Gastroesophageal sphincter (tissue), 4 donors: ENCODE measurements around the gene LONP2. TPM values are rescaled to one million over a fixed set of nuclear protein-coding genes. Genes with fewer than 3 reads are reported as not detected.
A peak's percentile ranks its signal among the peaks of the same experiment; 100 is the strongest.

Source experiments
- ATAC-seq: fragments of 150-250 bp; one replicate; pipeline ENCODE4 v1.9.1; 2016; ENCODE audit warnings: mild to moderate bottlenecking, moderate library complexity
- H3K27ac ChIP-seq, 4 donors: fragments of 200-600 bp; sonication (generic) in 3 of 4; 1 replicate in 3 of 4; 2 replicates in 1 of 4; pipeline ENCODE4 v1.5.1; 2016 to 2019
- H3K27me3 ChIP-seq: fragments of 200-600 bp; sonication (generic); one replicate; pipeline ENCODE4 v1.5.1; 2019
- H3K36me3 ChIP-seq, 2 donors: fragments of 200-600 bp; sonication (generic); one replicate each; pipeline ENCODE4 v1.5.1; 2019; ENCODE audit warnings: control low read depth in 1 of 2
- H3K4me1 ChIP-seq, 3 donors: fragments of 200-600 bp; sonication (generic); 1 replicate in 2 of 3; 2 replicates in 1 of 3; pipeline ENCODE4 v1.5.1; 2016 to 2019; ENCODE audit warnings: control low read depth in 2 of 3
- H3K4me3 ChIP-seq, 2 donors: fragments of 200-600 bp; sonication (generic); one replicate each; pipeline ENCODE4 v1.5.1; 2019; ENCODE audit warnings: mild to moderate bottlenecking in 1 of 2, moderate library complexity in 1 of 2
- H3K9me3 ChIP-seq, 3 donors: fragments of 200-600 bp; sonication (generic); one replicate each; pipeline ENCODE4 v1.5.1; 2017 to 2019; ENCODE audit warnings: control low read depth in 2 of 3
- EP300 ChIP-seq: sonication (generic); formaldehyde crosslinking; IDR thresholded peaks from one replicate; pipeline ENCODE4 v1.6.1; 2017; ENCODE audit warnings: antibody characterized with exemption, mild to moderate bottlenecking
- POLR2A ChIP-seq, 2 donors: fragments of 450-650 bp; IDR thresholded peaks; one replicate each; pipeline ENCODE4 v1.6.1; 2017; ENCODE audit warnings: antibody characterized with exemption in 2 of 2, mild to moderate bottlenecking in 2 of 2, moderate library complexity in 1 of 2
- POLR2AphosphoS5 ChIP-seq: sonication (generic); formaldehyde crosslinking; IDR thresholded peaks from one replicate; pipeline ENCODE4 v1.6.1; 2017; ENCODE audit warnings: antibody characterized with exemption
- WGBS, 2 donors: methylation state at CpG; one replicate each; pipeline ENCODE4 v1.1.5; 2018; ENCODE audit warnings: low coverage in 1 of 2; 5-methylcytosine and 5-hydroxymethylcytosine counted together
- total RNA-seq, 4 donors: library from RNA; depleted of rRNA; stranded (reverse); fragments of >200 nt; gene quantifications; one replicate each; pipeline ENCODE4 v1.1.0, GENCODE V29; 2016
- TF ChIP-seq, protein P1 (sequence below), 4 experiments: fragments of 200-600 bp in 2 of 4; fragments of 450-650 bp in 2 of 4; sonication (generic) in 1 of 4; IDR thresholded peaks; one replicate each; pipeline ENCODE4 v1.5.1; 2017 to 2019; ENCODE audit warnings: antibody characterized with exemption in 4 of 4, mild to moderate bottlenecking in 2 of 4, moderate library complexity in 2 of 4

LONP2 gene
- total RNA-seq, 4 donors from 2014 or later = 61.5 to 83.7 (median 72.3) TPM

DNA sequence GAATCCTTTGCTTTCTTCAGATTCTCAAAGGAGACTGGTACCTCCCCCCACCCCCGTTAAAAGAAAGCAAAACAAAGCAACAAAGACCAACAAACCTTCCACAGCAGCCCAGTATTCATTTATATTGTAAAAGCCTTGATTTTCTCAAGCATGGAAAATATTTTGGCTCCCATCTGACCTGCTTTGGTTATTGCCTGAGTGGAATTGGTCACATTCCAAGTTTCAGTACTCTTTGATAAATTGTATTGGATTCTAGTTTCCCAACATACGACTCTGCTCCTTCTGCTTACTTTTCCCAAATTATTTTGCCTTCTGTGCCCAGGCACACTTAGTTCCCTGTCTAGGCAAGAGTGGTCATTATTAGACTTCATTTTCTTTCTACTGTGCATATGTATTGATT is 2.0 kb downstream of the LONP2 start:
- Histone ChIP-seq H3K27ac (peak overlapping the region in 1 of 4 donors; percentile 90), H3K9me3 (no peaks in the 10 kb centered on the region), H3K4me1 (peaks cover 5 to 58% (median 21%) of the 10 kb centered on the region in 3 donors), H3K27me3 (no peaks in the 10 kb centered on the region), H3K36me3 (no peaks in the 10 kb centered on the region), H3K4me3 (peak overlapping the region in 1 of 2 donors; percentile 95)
- WGBS, 2 donors = 20 to 36% methylated on average over 2 of the region's 2 CpGs
- TF ChIP-seq POLR2AphosphoS5 (peak; percentile 9), POLR2A (IDR thresholded peaks at IDR 0.05) (no peak)
- TF ChIP-seq, protein P1, sequence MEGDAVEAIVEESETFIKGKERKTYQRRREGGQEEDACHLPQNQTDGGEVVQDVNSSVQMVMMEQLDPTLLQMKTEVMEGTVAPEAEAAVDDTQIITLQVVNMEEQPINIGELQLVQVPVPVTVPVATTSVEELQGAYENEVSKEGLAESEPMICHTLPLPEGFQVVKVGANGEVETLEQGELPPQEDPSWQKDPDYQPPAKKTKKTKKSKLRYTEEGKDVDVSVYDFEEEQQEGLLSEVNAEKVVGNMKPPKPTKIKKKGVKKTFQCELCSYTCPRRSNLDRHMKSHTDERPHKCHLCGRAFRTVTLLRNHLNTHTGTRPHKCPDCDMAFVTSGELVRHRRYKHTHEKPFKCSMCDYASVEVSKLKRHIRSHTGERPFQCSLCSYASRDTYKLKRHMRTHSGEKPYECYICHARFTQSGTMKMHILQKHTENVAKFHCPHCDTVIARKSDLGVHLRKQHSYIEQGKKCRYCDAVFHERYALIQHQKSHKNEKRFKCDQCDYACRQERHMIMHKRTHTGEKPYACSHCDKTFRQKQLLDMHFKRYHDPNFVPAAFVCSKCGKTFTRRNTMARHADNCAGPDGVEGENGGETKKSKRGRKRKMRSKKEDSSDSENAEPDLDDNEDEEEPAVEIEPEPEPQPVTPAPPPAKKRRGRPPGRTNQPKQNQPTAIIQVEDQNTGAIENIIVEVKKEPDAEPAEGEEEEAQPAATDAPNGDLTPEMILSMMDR (IDR thresholded peaks at IDR 0.05) = no peak
- ATAC-seq = no peak

DNA sequence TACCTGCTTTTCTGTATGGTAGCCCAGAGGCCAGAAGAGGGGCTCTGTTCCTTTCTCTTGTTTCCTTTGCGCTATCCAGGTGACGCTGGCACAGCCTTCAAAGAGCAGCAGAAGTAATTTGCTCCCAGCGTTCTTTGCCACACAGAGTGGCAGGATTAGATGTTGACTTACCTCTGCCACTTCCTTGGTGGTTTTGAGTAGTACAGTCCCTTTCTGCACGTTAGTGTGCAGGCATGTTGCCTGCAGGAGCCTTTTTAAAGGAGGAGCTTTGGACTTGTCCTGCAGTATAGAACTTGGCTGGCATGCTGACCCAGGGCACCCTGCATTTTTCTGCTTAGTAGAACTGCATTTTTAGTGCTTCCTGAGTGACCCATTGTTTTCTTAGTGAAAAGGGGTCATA is 3.2 kb downstream of the LONP2 start, which contains the start of gene ABCC11:
Gene ABCC11 (minus strand): TSS at position 229 of the 400 bp plus-strand sequence. CDS start 15,618 bp downstream, outside the sequence.
- TF ChIP-seq POLR2AphosphoS5 = no peak
- TF ChIP-seq EP300 = no peak
- TF ChIP-seq POLR2A (IDR thresholded peaks at IDR 0.05) = no peak
- TF ChIP-seq, protein P1 (IDR thresholded peaks at IDR 0.05) = no peak
- H3K27me3 ChIP-seq = no peaks in the 10 kb centered on the region
- H3K36me3 ChIP-seq = peaks cover 0 to 4% of the 10 kb centered on the region in 2 donors
- no peaks in the 10 kb centered on the region for H3K9me3 ChIP-seq
- H3K4me3 ChIP-seq = no peak within 1 kb of the TSS
- no peak for ATAC-seq
- 44 to 45% methylated on average over 4 of the region's 4 CpGs for WGBS, 2 donors
- no peak within 1 kb of the TSS for H3K27ac ChIP-seq
- peaks cover 5 to 69% (median 21%) of the 10 kb centered on the region in 3 donors for H3K4me1 ChIP-seq

DNA sequence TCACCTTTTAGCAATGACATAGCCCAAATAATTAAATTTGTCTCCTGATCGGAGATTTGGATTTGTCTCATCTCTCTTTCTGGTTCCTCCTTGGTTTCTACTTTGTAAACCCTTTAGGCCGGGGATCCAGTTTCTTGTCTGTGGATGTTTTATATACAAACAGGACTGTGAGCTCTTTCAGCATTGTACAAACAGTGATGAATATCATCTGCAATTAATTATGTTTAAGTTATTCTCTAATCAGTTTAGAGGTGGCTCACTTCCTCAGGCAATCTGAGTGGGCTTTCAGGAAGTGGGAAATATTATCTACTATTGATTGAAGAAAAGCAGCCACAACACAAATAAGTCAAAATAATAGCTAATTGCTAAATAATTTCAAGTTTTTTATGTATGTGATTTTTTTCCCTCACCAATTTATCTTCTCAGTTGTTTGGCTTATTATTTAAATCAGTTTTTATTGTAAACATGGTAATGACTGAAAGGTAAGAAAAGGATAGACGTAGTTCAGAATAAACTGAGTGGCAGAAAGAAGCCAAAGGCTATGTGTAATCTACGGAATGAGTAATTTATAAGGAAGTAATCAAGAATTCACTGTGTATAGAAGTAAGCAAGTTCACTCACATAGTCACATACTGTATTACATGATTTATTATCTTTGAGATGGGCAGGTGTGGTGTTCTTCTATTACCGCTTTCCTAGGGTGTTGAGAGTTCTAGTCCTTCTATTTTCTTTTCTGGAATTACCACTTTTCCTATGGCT is 6.6 kb downstream of the LONP2 start:
- no peaks in the 10 kb centered on the region for H3K27me3 ChIP-seq
- no peak for ATAC-seq
- TF ChIP-seq, protein P1 (IDR thresholded peaks at IDR 0.05) = no peak
- no peak for TF ChIP-seq EP300
- TF ChIP-seq POLR2AphosphoS5 = no peak
- no peak for TF ChIP-seq POLR2A (IDR thresholded peaks at IDR 0.05)
- 83 to 87% methylated on average over 5 of the region's 5 CpGs for WGBS, 2 donors
- no peak overlapping the region for H3K4me3 ChIP-seq
- peaks cover 5 to 59% (median 10%) of the 10 kb centered on the region in 3 donors for H3K4me1 ChIP-seq
- H3K27ac ChIP-seq = no peak overlapping the region
- H3K36me3 ChIP-seq = peaks cover 0 to 38% of the 10 kb centered on the region in 2 donors
- H3K9me3 ChIP-seq = no peaks in the 10 kb centered on the region

DNA sequence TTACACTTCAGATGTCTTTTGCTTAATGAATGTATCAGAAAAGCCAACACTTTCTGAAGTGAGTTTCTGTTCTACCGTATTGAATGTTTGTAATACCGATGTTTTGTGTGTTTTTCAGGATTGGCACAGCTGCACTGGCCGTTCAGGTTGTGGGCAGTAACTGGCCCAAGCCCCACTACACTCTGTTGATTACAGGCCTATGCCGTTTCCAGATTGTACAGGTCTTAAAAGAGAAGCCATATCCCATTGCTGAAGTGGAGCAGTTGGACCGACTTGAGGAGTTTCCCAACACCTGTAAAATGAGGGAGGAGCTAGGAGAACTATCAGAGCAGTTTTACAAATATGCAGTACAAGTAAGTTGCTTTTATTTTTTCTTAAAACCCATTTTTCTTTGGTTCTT is 7.9 kb downstream of the LONP2 start:
- H3K36me3 ChIP-seq = peaks cover 0 to 43% of the 10 kb centered on the region in 2 donors
- TF ChIP-seq, protein P1 (IDR thresholded peaks at IDR 0.05) = no peak
- TF ChIP-seq EP300 = no peak
- no peak for TF ChIP-seq POLR2A (IDR thresholded peaks at IDR 0.05)
- no peak for TF ChIP-seq POLR2AphosphoS5
- no peak for ATAC-seq
- no peak overlapping the region for H3K4me3 ChIP-seq
- H3K27me3 ChIP-seq = no peaks in the 10 kb centered on the region
- H3K9me3 ChIP-seq = no peaks in the 10 kb centered on the region
- H3K27ac ChIP-seq = no peak overlapping the region
- H3K4me1 ChIP-seq = peaks cover 0 to 45% (median 3%) of the 10 kb centered on the region in 3 donors
- 75 to 76% methylated on average over 4 to 5 of the region's 5 CpGs for WGBS, 2 donors

DNA sequence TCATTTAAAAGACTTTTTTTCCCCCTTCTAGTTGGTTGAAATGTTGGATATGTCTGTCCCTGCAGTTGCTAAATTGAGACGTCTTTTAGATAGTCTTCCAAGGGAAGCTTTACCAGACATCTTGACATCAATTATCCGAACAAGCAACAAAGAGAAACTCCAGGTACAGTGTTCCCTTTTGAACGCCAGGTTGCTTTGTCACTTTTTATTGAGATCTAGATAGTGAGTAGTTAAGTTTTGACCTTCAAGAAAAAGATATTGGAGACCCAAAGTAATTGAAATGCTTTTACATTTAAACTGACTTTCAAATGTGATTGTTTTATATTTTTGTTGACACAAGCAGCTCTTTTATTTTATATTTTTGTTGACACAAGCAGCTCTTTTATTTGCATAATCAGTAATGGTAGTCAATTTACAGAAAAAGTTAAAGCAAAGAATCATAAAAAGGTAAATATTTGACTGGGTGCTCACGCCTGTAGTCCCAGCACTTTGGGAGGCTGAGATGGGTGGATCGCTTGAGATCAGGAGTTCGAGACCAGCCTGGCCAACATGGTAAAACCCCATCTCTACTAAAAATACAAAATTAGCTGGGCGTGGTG is 12.6 kb downstream of the LONP2 start:
- no peak overlapping the region for H3K27ac ChIP-seq
- TF ChIP-seq POLR2AphosphoS5 (no peak), EP300 (no peak), POLR2A (IDR thresholded peaks at IDR 0.05) (no peak)
- TF ChIP-seq, protein P1 (IDR thresholded peaks at IDR 0.05) = no peak
- H3K4me1 ChIP-seq = peaks cover 0 to 5% (median 0%) of the 10 kb centered on the region in 3 donors
- H3K4me3 ChIP-seq = no peak overlapping the region
- ATAC-seq = no peak
- no peaks in the 10 kb centered on the region for H3K27me3 ChIP-seq
- WGBS, 2 donors = 88 to 93% methylated on average over 5 of the region's 7 CpGs
- H3K9me3 ChIP-seq = no peaks in the 10 kb centered on the region
- H3K36me3 ChIP-seq = peaks cover 0 to 89% of the 10 kb centered on the region in 2 donors
